A673 (cell line): ENCODE measurements around the gene USP31.

Experiments used
- EZH2 ChIP-seq: fragments of 200-600 bp; sonication (generic); IDR thresholded peaks from 2 replicates; pipeline ENCODE4 v1.6.1; 2017; ENCODE audit warnings: borderline replicate concordance, low read depth, mild to moderate bottlenecking, mixed read lengths, antibody characterized with exemption, low read length; ENCODE audit not compliant: poor library complexity, severe bottlenecking
- TF ChIP-seq, protein P1 (sequence below): fragments of 300-800, 200-600 bp; sonication (generic); conservative IDR thresholded peaks from 2 replicates; pipeline ENCODE4 v1.5.1; 2017; ENCODE audit warnings: low read depth, mild to moderate bottlenecking, antibody characterized with exemption, low read length, moderate library complexity, mixed read lengths

DNA sequence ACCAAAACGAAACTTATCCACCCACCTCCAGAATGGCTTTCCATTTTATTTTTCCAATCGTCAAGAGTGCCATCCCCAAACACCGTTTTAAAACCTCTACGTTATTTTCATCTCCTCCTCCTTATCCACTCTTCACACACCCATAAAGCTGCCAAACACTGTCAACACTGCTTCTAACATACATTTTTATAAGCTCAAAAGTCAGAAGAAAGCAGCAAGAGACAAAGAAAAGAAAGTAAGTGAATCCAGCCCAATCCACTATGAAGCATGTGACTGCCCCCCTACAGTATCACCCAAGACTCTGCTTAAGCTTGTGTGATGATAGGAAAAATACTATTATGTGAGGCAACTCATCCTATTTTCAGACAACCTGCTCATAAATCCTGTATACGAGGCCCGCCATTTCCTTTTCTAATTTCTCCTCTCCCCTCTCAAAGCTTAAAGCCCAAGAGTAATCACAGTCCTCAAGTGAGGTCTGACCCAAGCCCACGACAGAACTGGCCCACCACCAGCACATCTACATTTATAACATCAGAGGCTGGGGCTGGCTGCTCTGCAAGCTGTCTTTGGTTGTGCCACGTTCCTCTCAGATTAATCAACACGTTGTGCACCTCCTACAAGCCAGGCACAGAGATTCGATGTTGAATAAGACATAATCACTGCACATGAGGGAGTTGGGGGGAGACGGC is 16.3 kb downstream of the USP31 start:
- TF ChIP-seq, protein P1, sequence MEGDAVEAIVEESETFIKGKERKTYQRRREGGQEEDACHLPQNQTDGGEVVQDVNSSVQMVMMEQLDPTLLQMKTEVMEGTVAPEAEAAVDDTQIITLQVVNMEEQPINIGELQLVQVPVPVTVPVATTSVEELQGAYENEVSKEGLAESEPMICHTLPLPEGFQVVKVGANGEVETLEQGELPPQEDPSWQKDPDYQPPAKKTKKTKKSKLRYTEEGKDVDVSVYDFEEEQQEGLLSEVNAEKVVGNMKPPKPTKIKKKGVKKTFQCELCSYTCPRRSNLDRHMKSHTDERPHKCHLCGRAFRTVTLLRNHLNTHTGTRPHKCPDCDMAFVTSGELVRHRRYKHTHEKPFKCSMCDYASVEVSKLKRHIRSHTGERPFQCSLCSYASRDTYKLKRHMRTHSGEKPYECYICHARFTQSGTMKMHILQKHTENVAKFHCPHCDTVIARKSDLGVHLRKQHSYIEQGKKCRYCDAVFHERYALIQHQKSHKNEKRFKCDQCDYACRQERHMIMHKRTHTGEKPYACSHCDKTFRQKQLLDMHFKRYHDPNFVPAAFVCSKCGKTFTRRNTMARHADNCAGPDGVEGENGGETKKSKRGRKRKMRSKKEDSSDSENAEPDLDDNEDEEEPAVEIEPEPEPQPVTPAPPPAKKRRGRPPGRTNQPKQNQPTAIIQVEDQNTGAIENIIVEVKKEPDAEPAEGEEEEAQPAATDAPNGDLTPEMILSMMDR: no peak
- no peak for TF ChIP-seq EZH2
